B cell (primary cell): ENCODE measurements around the gene SYCE3. TPM values are rescaled to one million over a fixed set of nuclear protein-coding genes. Genes with fewer than 3 reads are reported as not detected.

Experiments
- ATAC-seq: fragments of 200-7000 bp; cut with Tn5 transposase; one replicate; pipeline ENCODE4 v1.10.0; 2021; ENCODE audit warnings: low read depth, mild to moderate bottlenecking, moderate number of reproducible peaks, moderate library complexity
- CTCF ChIA-PET: fragments of 350-600 bp; sonication (Branson Sonifier 250); formaldehyde crosslinking; loops from one replicate; lab custom pipeline; 2021; ENCODE audit warnings: antibody characterized with exemption, inconsistent platforms; lab: Charles Lee
- POLR2A ChIA-PET: fragments of 350-600 bp; sonication (Branson Sonifier 250); formaldehyde crosslinking; loops from one replicate; lab custom pipeline; 2021; ENCODE audit warnings: antibody characterized with exemption; lab: Charles Lee
- DNase-seq: peaks from one replicate; pipeline ENCODE4 v3.0.0; 2013
- H2AFZ ChIP-seq: 2 replicates; pipeline ENCODE4 v1.6.1; 2012; ENCODE audit warnings: mild to moderate bottlenecking, low read depth, low read length; ENCODE audit not compliant: insufficient read depth, poor library complexity, severe bottlenecking
- H3K27ac ChIP-seq, 2 donors: 1 replicate in 1 of 2; 2 replicates in 1 of 2; pipeline ENCODE4 v1.5.1; 2012 to 2013; ENCODE audit warnings: low read length in 2 of 2, mild to moderate bottlenecking in 2 of 2, moderate library complexity in 1 of 2
- H3K27me3 ChIP-seq, 4 experiments: fragments of 200-600 bp in 1 of 4; sonication (generic) in 1 of 4; replicated peaks in 1 of 4; 1 replicate in 2 of 4; 2 replicates in 2 of 4; pipeline versions ENCODE4 v1.6.1 to v1.7.0; 2013 to 2016; ENCODE audit warnings: low read length in 3 of 4, mild to moderate bottlenecking in 2 of 4, mixed read lengths in 1 of 4, moderate library complexity in 1 of 4; ENCODE audit not compliant: insufficient read depth in 4 of 4, control insufficient read depth in 3 of 4; ENCODE audit errors: control extremely low read depth in 1 of 4
- H3K36me3 ChIP-seq, 2 experiments: replicated peaks in 1 of 2; 1 replicate in 1 of 2; 2 replicates in 1 of 2; pipeline versions ENCODE4 v1.6.1 to v1.7.1; 2013; ENCODE audit warnings: low read length in 1 of 2; ENCODE audit not compliant: insufficient read depth in 2 of 2, control insufficient read depth in 1 of 2; ENCODE audit errors: control extremely low read depth in 1 of 2, extremely low read depth in 1 of 2
- H3K4me1 ChIP-seq, 2 donors: fragments of 200-600 bp in 1 of 2; sonication (generic) in 1 of 2; 1 replicate in 1 of 2; 2 replicates in 1 of 2; pipeline versions ENCODE4 v1.5.1 to v1.6.1; 2013 to 2017; ENCODE audit warnings: low read length in 2 of 2; ENCODE audit not compliant: control insufficient read depth in 2 of 2, insufficient read depth in 2 of 2
- H3K4me2 ChIP-seq: replicated peaks from 2 replicates; pipeline ENCODE3; 2012; ENCODE audit warnings: mild to moderate bottlenecking, low read depth, low read length; ENCODE audit not compliant: poor library complexity, severe bottlenecking
- H3K4me3 ChIP-seq, 5 experiments: fragments of 200-600 bp in 1 of 5; sonication (generic) in 1 of 5; 1 replicate in 3 of 5; 2 replicates in 2 of 5; pipeline versions ENCODE4 v1.5.1 to v1.7.0; 2011 to 2016; ENCODE audit warnings: low read length in 4 of 5, mild to moderate bottlenecking in 4 of 5, low read depth in 2 of 5, control low read depth in 1 of 5, moderate library complexity in 1 of 5; ENCODE audit not compliant: insufficient read depth in 1 of 5; ENCODE audit errors: control extremely low read depth in 1 of 5, extremely low read depth in 1 of 5
- H3K79me2 ChIP-seq: fragments of 200-600 bp; sonication (generic); one replicate; pipeline ENCODE4 v1.6.0; 2016; ENCODE audit warnings: low read length; ENCODE audit not compliant: control insufficient read depth, insufficient read depth
- H3K9ac ChIP-seq: fragments of 200-600 bp; sonication (generic); 2 replicates; pipeline ENCODE4 v1.6.1; 2017; ENCODE audit warnings: mild to moderate bottlenecking, low read length, moderate library complexity
- H3K9me3 ChIP-seq, 3 donors: one replicate each; pipeline versions ENCODE4 v1.6.1 to v1.7.1; 2013; ENCODE audit warnings: low read length in 2 of 3; ENCODE audit not compliant: control insufficient read depth in 2 of 3, insufficient read depth in 1 of 3; ENCODE audit errors: control extremely low read depth in 1 of 3
- H4K20me1 ChIP-seq: 2 replicates; pipeline ENCODE4 v1.6.0; 2012; ENCODE audit warnings: mild to moderate bottlenecking, low read length; ENCODE audit not compliant: insufficient read depth, control insufficient read depth, poor library complexity, severe bottlenecking
- H3K27ac Mint-ChIP-seq: one replicate; pipeline ENCODE4 v1.8.0; 2021; ENCODE audit warnings: mixed read lengths
- H3K27me3 Mint-ChIP-seq: one replicate; pipeline ENCODE4 v1.8.0; 2021; ENCODE audit warnings: mixed read lengths
- H3K4me1 Mint-ChIP-seq: one replicate; pipeline ENCODE4 v1.8.0; 2021; ENCODE audit warnings: mixed read lengths
- H3K4me3 Mint-ChIP-seq: one replicate; pipeline ENCODE4 v1.8.0; 2021; ENCODE audit warnings: mixed read lengths
- H3K9me3 Mint-ChIP-seq: one replicate; pipeline ENCODE4 v1.8.0; 2022; ENCODE audit warnings: mixed read lengths; ENCODE audit not compliant: insufficient read depth
- CTCF ChIP-seq: fragments of 200-600 bp; IDR thresholded peaks from one replicate; pipeline ENCODE4 v1.8.0; 2022; ENCODE audit warnings: antibody characterized with exemption, mild to moderate bottlenecking
- EZH2 ChIP-seq: IDR thresholded peaks from 2 replicates; pipeline ENCODE4 v1.6.1; 2012; ENCODE audit warnings: borderline replicate concordance, low read depth, mild to moderate bottlenecking, moderate library complexity, low read length; ENCODE audit not compliant: insufficient read depth, poor library complexity, severe bottlenecking
- WGBS: methylation state at CpG from one replicate; pipeline ENCODE4 v1.1.5; 2013; ENCODE audit warnings: missing lambda C conversion rate; ENCODE audit not compliant: insufficient coverage; 5-methylcytosine and 5-hydroxymethylcytosine counted together
- intact Hi-C: fragments of 100-400 bp; cut with micrococcal nuclease; formaldehyde crosslinking; loops from one replicate; pipeline ENCODE4 v1.10.0; 2022
- polyA plus RNA-seq: library from polyadenylated mRNA; depleted of rRNA; stranded (reverse); fragments of >200 nt; gene quantifications from 2 replicates; pipeline ENCODE4 v1.2.3, GENCODE V29; 2012
- total RNA-seq, 2 donors: library from RNA; stranded (reverse); fragments of 120-200 nt in 1 of 2; gene quantifications; 1 replicate in 1 of 2; 2 replicates in 1 of 2; pipeline versions ENCODE4 v1.2.3 to v1.2.4, GENCODE V29; 2013 to 2022

SYCE3 gene
- total and polyA plus RNA-seq, 2 donors (not counting 1 experiment from before 2014, with no cell fraction given) = not detected

GRCh38 chr22:50585781-50586180 is 23.1 kb upstream of the SYCE3 start:
- no peak overlapping the region for H3K27ac ChIP-seq

GRCh38 chr22:50585238-50585637 is 22.5 kb upstream of the SYCE3 start:
- no peak for DNase-seq
- H3K4me1 Mint-ChIP-seq = peaks cover 19% of the 10 kb centered on the region
- no peak for ATAC-seq
- Histone ChIP-seq H3K79me2 (peaks cover 12% of the 10 kb centered on the region), H3K36me3 (peaks cover 0 to 8% of the 10 kb centered on the region in 2 experiments), H3K4me1 (peaks cover 14 to 18% of the 10 kb centered on the region in 2 donors), H3K9me3 (no peaks in the 10 kb centered on the region), H3K4me3 (no peak overlapping the region), H3K9ac (no peak overlapping the region), H4K20me1 (peaks cover 12% of the 10 kb centered on the region), H3K27me3 (no peaks in the 10 kb centered on the region), H2AFZ (no peak overlapping the region), H3K27ac (no peak overlapping the region), H3K4me2 (no peak overlapping the region)
- TF ChIP-seq EZH2 (no peak), CTCF (no peak)
- H3K27ac Mint-ChIP-seq = no peak overlapping the region
- POLR2A ChIA-PET = no interaction called here
- CTCF ChIA-PET = no interaction called here
- intact Hi-C loops = no loop called here
- no peaks in the 10 kb centered on the region for H3K9me3 Mint-ChIP-seq
- no peaks in the 10 kb centered on the region for H3K27me3 Mint-ChIP-seq
- 98% methylated on average over 3 of the region's 3 CpGs for WGBS
- peak overlapping the region; percentile 35 for H3K4me3 Mint-ChIP-seq

More at GRCh38 chr22:50585781-50586180, 23.1 kb upstream of the SYCE3 start:
- TF ChIP-seq CTCF (no peak), EZH2 (no peak)
- Histone ChIP-seq H3K9ac (no peak overlapping the region), H3K9me3 (no peaks in the 10 kb centered on the region), H3K79me2 (peaks cover 12% of the 10 kb centered on the region), H3K4me3 (no peak overlapping the region), H4K20me1 (peaks cover 12% of the 10 kb centered on the region), H2AFZ (no peak overlapping the region), H3K4me2 (no peak overlapping the region), H3K27me3 (no peaks in the 10 kb centered on the region), H3K4me1 (peaks cover 14 to 18% of the 10 kb centered on the region in 2 donors), H3K36me3 (peaks cover 0 to 3% of the 10 kb centered on the region in 2 experiments)
- POLR2A ChIA-PET = no interaction called here
- no peaks in the 10 kb centered on the region for H3K9me3 Mint-ChIP-seq
- intact Hi-C loops = no loop called here
- 99% methylated on average over 7 of the region's 8 CpGs for WGBS
- ATAC-seq = no peak
- CTCF ChIA-PET = no interaction called here
- H3K4me3 Mint-ChIP-seq = no peak overlapping the region
- no peaks in the 10 kb centered on the region for H3K27me3 Mint-ChIP-seq
- H3K27ac Mint-ChIP-seq = no peak overlapping the region
- H3K4me1 Mint-ChIP-seq = peaks cover 15% of the 10 kb centered on the region
- DNase-seq = no peak
